Measurements from ENCODE around the gene DNAAF3. TPM values are rescaled to one million over a fixed set of nuclear protein-coding genes. Genes with fewer than 3 reads are reported as not detected.

Gene DNAAF3
- polyA plus RNA-seq (2011; rRNA removed) (0.21 TPM in 1 of 2 replicates, not detected in the other), polyA minus RNA-seq (2011; rRNA and poly(A)+ RNA removed) (0.32 TPM in 1 of 2 replicates, not detected in the other)

- Histone ChIP-seq H3K4me3 (ENCODE audit: low read depth, low read length) (peak within 1 kb of the TSS; percentile 64), H3K27ac (ENCODE audit: low read depth, low read length) (no peak within 1 kb of the TSS), H3K27me3 (ENCODE audit: control insufficient read depth, insufficient read depth, low read length) (peaks cover 15% of the 10 kb centered on the region), H3K9me3 (ENCODE audit: control insufficient read depth, insufficient read depth, low read length) (no peaks in the 10 kb centered on the region; the same call in 1 of the 2 replicates)
- POLR2A ChIA-PET, result interaction anchor here (1.5 kb wide), 1 partner anchor 93 kb away, joined by 3 read pairs; no protein-coding TSS in a partner anchor
- CTCF ChIA-PET, result interaction anchor here (1.0 to 2.3 kb wide), 5 partner anchors 8 to 301 kb away, joined by 3 to 12 read pairs (median 4); partner anchors contain the start of gene PPP1R12C
- DNase-seq (ENCODE audit: low read depth, low spot score), result peak; percentile 90
- TF ChIP-seq CTCF (IDR thresholded peaks at IDR 0.05; ENCODE audit: low read depth, low read length), result no peak
Observed at GRCh38 chr19:55166530-55167268, at the start of gene DNAAF3. DNAAF3 (minus strand) TSS chr19:55166613; CDS start chr19:55166413, 200 bp downstream.

GRCh38 chr19:55213547-55213946 is 47.1 kb upstream of the DNAAF3 start:
- CTCF ChIA-PET, result no interaction called here

GRCh38 chr19:55212447-55212846 is 46.0 kb upstream of the DNAAF3 start:
- H3K9me3 ChIP-seq (ENCODE audit: control insufficient read depth, insufficient read depth, low read length), result peaks cover 15% of the 10 kb centered on the region
- H3K27me3 ChIP-seq (ENCODE audit: control insufficient read depth, insufficient read depth, low read length), result no peaks in the 10 kb centered on the region
- no peak for TF ChIP-seq CTCF (IDR thresholded peaks at IDR 0.05; ENCODE audit: low read depth, low read length)
- no peak overlapping the region for H3K4me3 ChIP-seq (ENCODE audit: low read depth, low read length)
- DNase-seq (ENCODE audit: low read depth, low spot score), result no peak
- no peak overlapping the region for H3K27ac ChIP-seq (ENCODE audit: low read depth, low read length)
- POLR2A ChIA-PET, result no interaction called here
- CTCF ChIA-PET, result no interaction called here

More at GRCh38 chr19:55213547-55213946, 47.1 kb upstream of the DNAAF3 start:
- no peak overlapping the region for H3K27ac ChIP-seq (ENCODE audit: low read depth, low read length)
- POLR2A ChIA-PET, result no interaction called here
- H3K4me3 ChIP-seq (ENCODE audit: low read depth, low read length), result no peak overlapping the region
- DNase-seq (ENCODE audit: low read depth, low spot score), result no peak
- peaks cover 15% of the 10 kb centered on the region for H3K9me3 ChIP-seq (ENCODE audit: control insufficient read depth, insufficient read depth, low read length)
- no peaks in the 10 kb centered on the region for H3K27me3 ChIP-seq (ENCODE audit: control insufficient read depth, insufficient read depth, low read length)
- no peak for TF ChIP-seq CTCF (IDR thresholded peaks at IDR 0.05; ENCODE audit: low read depth, low read length)

- TF ChIP-seq CTCF (IDR thresholded peaks at IDR 0.05; ENCODE audit: low read depth, low read length), result no peak
- ChIA-PET CTCF (no interaction called here), POLR2A (interaction anchor here (1.2 kb wide), 1 partner anchor 21 kb away, joined by 3 read pairs; no protein-coding TSS in a partner anchor)
- peak; percentile 88 for DNase-seq (ENCODE audit: low read depth, low spot score)
- Histone ChIP-seq H3K27me3 (ENCODE audit: control insufficient read depth, insufficient read depth, low read length) (no peaks in the 10 kb centered on the region), H3K9me3 (ENCODE audit: control insufficient read depth, insufficient read depth, low read length) (peaks cover 15% of the 10 kb centered on the region), H3K27ac (ENCODE audit: low read depth, low read length) (peak overlapping the region; percentile 86), H3K4me3 (ENCODE audit: low read depth, low read length) (no peak overlapping the region)
Observed at GRCh38 chr19:55209693-55210472, 43.5 kb upstream of the DNAAF3 start.

All from AG04450 (cell line).